ENCODE results near the gene ACAA1. TPM values are rescaled to one million over a fixed set of nuclear protein-coding genes. Genes with fewer than 3 reads are reported as not detected.
A peak's percentile ranks its signal among the peaks of the same experiment; 100 is the strongest.

ACAA1 gene
- total and polyA plus RNA-seq, 10 of the 15 experiments (the other 5 are each of a cell fraction or from before 2014, with no cell fraction given): 5.7 to 85.4 (median 60.6) TPM

DNA sequence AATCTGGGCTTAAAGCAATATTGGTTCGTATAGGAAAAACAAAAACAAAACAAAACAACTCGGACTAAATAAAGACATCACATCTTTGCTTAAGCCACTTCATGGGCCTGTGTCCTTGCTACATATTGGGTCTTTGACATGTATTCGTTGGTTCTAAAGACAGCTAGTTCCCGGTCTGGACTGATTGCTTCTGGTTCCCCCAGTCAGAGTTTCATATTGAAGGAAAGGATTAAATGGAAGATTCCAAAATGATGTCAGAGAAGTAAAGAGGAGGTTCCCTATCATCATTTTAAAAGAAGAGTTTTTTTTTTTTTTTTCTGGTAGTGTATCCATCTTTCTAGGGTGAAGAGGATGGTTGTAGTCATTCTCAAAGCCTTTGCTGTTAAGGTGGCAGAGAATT is 30.7 kb upstream of the ACAA1 start (continued):
- TF ChIP-seq NRF1 (conservative IDR thresholded peaks at IDR 0.05; ENCODE audit: low read depth, low read length) (no peak), ETV6 (conservative IDR thresholded peaks at IDR 0.05 in 1 of 2, IDR thresholded peaks at IDR 0.05 in 1 of 2; ENCODE audit: borderline replicate concordance in 1 of 2, low read depth in 1 of 2) (no peak), YY1 (IDR thresholded peaks at IDR 0.05; ENCODE audit: low read depth, low read length) (no peak)

- FAIRE-seq (no peak), DNase-seq (ENCODE audit: low read depth, low spot score) (no peak), ATAC-seq (peak; percentile 1; the same call in 2 of the 3 replicates)
- peaks cover 2% of the 10 kb centered on the region; the same call in 1 of the 3 replicates for H3K9me3 ChIP-seq (replicated peaks; ENCODE audit: control insufficient read depth, insufficient read depth, low read length)
- H4K20me1 ChIP-seq (ENCODE audit: control insufficient read depth, insufficient read depth): 0 out of 2 replicates have a peak, but pooled peaks cover 4% of the 10 kb centered on the region
- ChIA-PET SMC1A (ENCODE audit: uncharacterized antibody, unreplicated experiment) (interaction anchor here (1.1 to 5.8 kb wide), 8 partner anchors 8 to 180 kb away, joined by 3 to 92 read pairs (median 5); partner anchors contain the start of genes ACAA1, MYD88 and XYLB), POLR2A (interaction anchor here (1.1 to 6.1 kb wide), 7 partner anchors 11 to 127 kb away, joined by 3 to 146 read pairs (median 5); partner anchors contain the start of genes ACAA1, DLEC1 and MYD88), RAD21 (ENCODE audit: unreplicated experiment) (interaction anchor here (0.8 to 5.5 kb wide), 7 partner anchors 8 to 181 kb away, joined by 3 to 62 read pairs (median 10); partner anchors contain the start of genes ACAA1, MYD88 and XYLB), CTCF (interaction anchor here (1.2 to 6.1 kb wide), 6 partner anchors 12 to 45 kb away, joined by 3 to 74 read pairs (median 26); partner anchors contain the start of genes ACAA1 and MYD88)
- peak overlapping the region; percentile 92 for H3K9ac ChIP-seq (ENCODE audit: control insufficient read depth, insufficient read depth, low read length)
- under 1% methylated on average over 42 of the region's 62 CpGs for WGBS (ENCODE audit: insufficient coverage, insufficient replicate concordance, low lambda C conversion rate, missing lambda C conversion rate)
- H3K27me3 ChIP-seq (replicated peaks in 1 of 2; ENCODE audit: control insufficient read depth in 2 of 2, insufficient read depth in 2 of 2, low read length in 1 of 2): no peaks in the 10 kb centered on the region
- peak overlapping the region; percentile 91 for H3K4me2 ChIP-seq (ENCODE audit: control insufficient read depth, insufficient read depth)
- BruUV-seq (replicated peaks): no TSS peak
- peak overlapping the region; percentile 92 for H3K4me3 ChIP-seq
- in situ Hi-C loops (cut with MboI): no loop called here
- intact Hi-C loops (cut with micrococcal nuclease; ENCODE audit: unreplicated experiment): loop anchor here (1.0 to 5.0 kb wide), 2 partner anchors 28 to 46 kb away; partner anchors contain the start of gene MYD88
- peak overlapping the region; percentile 100 for H3K27ac ChIP-seq (ENCODE audit: control insufficient read depth, insufficient read depth)
- no peaks in the 10 kb centered on the region for H3K36me3 ChIP-seq (ENCODE audit: control insufficient read depth in 2 of 2, insufficient read depth in 2 of 2, low read length in 1 of 2)
- peaks cover 55% of the 10 kb centered on the region for H3K79me2 ChIP-seq (ENCODE audit: control insufficient read depth, insufficient read depth, low read length)
- peak overlapping the region; percentile 100; the same call in 1 of the 2 replicates for H2AFZ ChIP-seq (ENCODE audit: control insufficient read depth, low read depth, low read length)
- H3K4me1 ChIP-seq (ENCODE audit: control insufficient read depth, insufficient read depth, low read length): peaks cover 4% of the 10 kb centered on the region; the same call in 1 of the 2 replicates
- TF ChIP-seq GATAD2B (conservative IDR thresholded peaks at IDR 0.05; ENCODE audit: low read depth) (peak; percentile 96; the same call in 1 of the 2 replicates), NBN (IDR thresholded peaks at IDR 0.05) (no peak), RELA (IDR thresholded peaks at IDR 0.05; ENCODE audit: borderline replicate concordance, partially characterized antibody) (no peak), ZBTB4 (CRISPR knock-in tag; IDR thresholded peaks at IDR 0.05) (no peak), E2F4 (IDR thresholded peaks at IDR 0.05; ENCODE audit: low read depth, low read length) (no peak), STAT3 (IDR thresholded peaks at IDR 0.05; ENCODE audit: low read depth, low read length) (no peak), RCOR1 (conservative IDR thresholded peaks at IDR 0.05; ENCODE audit: low read depth, low read length) (no peak), ASH2L (IDR thresholded peaks at IDR 0.05; ENCODE audit: borderline replicate concordance, low read depth) (peak; percentile 83; the same call in 1 of the 2 replicates)
- TF ChIP-seq, protein P1, sequence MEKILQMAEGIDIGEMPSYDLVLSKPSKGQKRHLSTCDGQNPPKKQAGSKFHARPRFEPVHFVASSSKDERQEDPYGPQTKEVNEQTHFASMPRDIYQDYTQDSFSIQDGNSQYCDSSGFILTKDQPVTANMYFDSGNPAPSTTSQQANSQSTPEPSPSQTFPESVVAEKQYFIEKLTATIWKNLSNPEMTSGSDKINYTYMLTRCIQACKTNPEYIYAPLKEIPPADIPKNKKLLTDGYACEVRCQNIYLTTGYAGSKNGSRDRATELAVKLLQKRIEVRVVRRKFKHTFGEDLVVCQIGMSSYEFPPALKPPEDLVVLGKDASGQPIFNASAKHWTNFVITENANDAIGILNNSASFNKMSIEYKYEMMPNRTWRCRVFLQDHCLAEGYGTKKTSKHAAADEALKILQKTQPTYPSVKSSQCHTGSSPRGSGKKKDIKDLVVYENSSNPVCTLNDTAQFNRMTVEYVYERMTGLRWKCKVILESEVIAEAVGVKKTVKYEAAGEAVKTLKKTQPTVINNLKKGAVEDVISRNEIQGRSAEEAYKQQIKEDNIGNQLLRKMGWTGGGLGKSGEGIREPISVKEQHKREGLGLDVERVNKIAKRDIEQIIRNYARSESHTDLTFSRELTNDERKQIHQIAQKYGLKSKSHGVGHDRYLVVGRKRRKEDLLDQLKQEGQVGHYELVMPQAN (conservative IDR thresholded peaks at IDR 0.05): peak; percentile 95; the same call in 1 of the 2 replicates
- TF ChIP-seq, protein P2, sequence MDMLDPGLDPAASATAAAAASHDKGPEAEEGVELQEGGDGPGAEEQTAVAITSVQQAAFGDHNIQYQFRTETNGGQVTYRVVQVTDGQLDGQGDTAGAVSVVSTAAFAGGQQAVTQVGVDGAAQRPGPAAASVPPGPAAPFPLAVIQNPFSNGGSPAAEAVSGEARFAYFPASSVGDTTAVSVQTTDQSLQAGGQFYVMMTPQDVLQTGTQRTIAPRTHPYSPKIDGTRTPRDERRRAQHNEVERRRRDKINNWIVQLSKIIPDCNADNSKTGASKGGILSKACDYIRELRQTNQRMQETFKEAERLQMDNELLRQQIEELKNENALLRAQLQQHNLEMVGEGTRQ (IDR thresholded peaks at IDR 0.05; ENCODE audit: borderline replicate concordance, low read depth, low read length): no peak
Observed at GRCh38 chr3:38165722-38166387, 28.9 kb upstream of the ACAA1 start.

Measured in GM12878 (cell line).